Erythroblast (primary cell): Measurements from ENCODE around the gene PRKCZ.

Experiments
- GATA1 ChIP-seq: IDR thresholded peaks from 2 replicates; pipeline ENCODE4 v1.6.1; 2011; ENCODE audit warnings: low read depth, mild to moderate bottlenecking, control low read depth, low read length, moderate library complexity
- POLR2A ChIP-seq: IDR thresholded peaks from 2 replicates; pipeline ENCODE4 v1.6.1; 2011; ENCODE audit warnings: mild to moderate bottlenecking, low read length

DNA sequence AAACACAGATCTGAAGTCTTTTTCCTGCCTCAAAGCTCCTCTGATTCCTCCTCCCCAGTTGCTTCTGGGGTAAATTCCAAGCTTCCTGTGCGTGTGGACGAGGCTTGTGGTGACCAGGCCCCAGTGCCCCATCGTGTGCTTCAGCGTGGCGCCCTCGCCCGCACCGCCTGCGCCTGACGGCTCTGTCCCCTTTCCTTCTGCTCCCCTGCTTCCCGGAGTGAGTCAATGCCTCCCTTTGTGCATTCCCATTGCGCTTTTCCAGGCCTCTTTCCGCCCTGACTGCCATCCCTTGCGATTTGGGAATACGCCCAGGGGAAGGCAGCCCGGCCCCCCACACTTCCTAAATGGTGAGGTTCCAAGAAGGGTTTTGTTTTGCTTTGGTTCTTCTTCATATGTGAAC, 108.1 kb downstream of the PRKCZ start:
- TF ChIP-seq POLR2A (no peak), GATA1 (no peak)
